H9 (cell line): ENCODE data around the gene TPP2. TPM values are rescaled to one million over a fixed set of nuclear protein-coding genes. Genes with fewer than 3 reads are reported as not detected.

Experiments
- DNase-seq: peaks from one replicate; pipeline ENCODE4 v3.0.0-alpha.2; 2017
- H2AFZ ChIP-seq: one replicate; pipeline ENCODE4 v1.6.1; 2013; ENCODE audit warnings: mild to moderate bottlenecking, low read length, control low read depth, moderate library complexity
- H2AK5ac ChIP-seq: 2 replicates; pipeline ENCODE4 v1.6.1; 2013; ENCODE audit warnings: low read length, control low read depth, mixed read lengths; ENCODE audit not compliant: insufficient read length
- H2BK120ac ChIP-seq: one replicate; pipeline ENCODE4 v1.6.1; 2013; ENCODE audit warnings: low read depth, mild to moderate bottlenecking, low read length, control low read depth, inconsistent platforms; ENCODE audit not compliant: poor library complexity, severe bottlenecking
- H2BK12ac ChIP-seq: 2 replicates; pipeline ENCODE4 v1.6.1; 2013; ENCODE audit warnings: low read length, control low read depth, mixed read lengths, low read depth; ENCODE audit not compliant: insufficient read length
- H2BK15ac ChIP-seq: 2 replicates; pipeline ENCODE4 v1.6.1; 2013; ENCODE audit warnings: low read depth, low read length, control low read depth
- H2BK20ac ChIP-seq: one replicate; pipeline ENCODE4 v1.6.1; 2013; ENCODE audit warnings: low read depth, mild to moderate bottlenecking, low read length, control low read depth, inconsistent platforms; ENCODE audit not compliant: poor library complexity, severe bottlenecking
- H2BK5ac ChIP-seq: 2 replicates; pipeline ENCODE4 v1.6.1; 2013; ENCODE audit warnings: low read length, control low read depth, mixed read lengths; ENCODE audit not compliant: insufficient read length
- H3K14ac ChIP-seq: 2 replicates; pipeline ENCODE4 v1.6.1; 2013; ENCODE audit warnings: low read length, control low read depth; ENCODE audit not compliant: insufficient read depth
- H3K18ac ChIP-seq: 2 replicates; pipeline ENCODE4 v1.6.1; 2013; ENCODE audit warnings: low read depth, mild to moderate bottlenecking, mixed read lengths, low read length, control low read depth; ENCODE audit not compliant: insufficient read length
- H3K23ac ChIP-seq: 2 replicates; pipeline ENCODE4 v1.6.1; 2013; ENCODE audit warnings: low read length, control low read depth, mixed read lengths, low read depth; ENCODE audit not compliant: insufficient read length
- H3K23me2 ChIP-seq: 2 replicates; pipeline ENCODE4 v1.6.1; 2013; ENCODE audit warnings: low read depth, mild to moderate bottlenecking, mixed read lengths, low read length, control low read depth; ENCODE audit not compliant: insufficient read length, poor library complexity, severe bottlenecking
- H3K27ac ChIP-seq: 2 replicates; pipeline ENCODE4 v1.5.1; 2013; ENCODE audit warnings: low read length, control low read depth, mixed read lengths, low read depth; ENCODE audit not compliant: insufficient read length
- H3K27me3 ChIP-seq: 2 replicates; pipeline ENCODE4 v1.6.1; 2013; ENCODE audit warnings: low read length, control low read depth, inconsistent platforms; ENCODE audit not compliant: insufficient read depth
- H3K4ac ChIP-seq: 2 replicates; pipeline ENCODE4 v1.6.1; 2013; ENCODE audit warnings: low read depth, mild to moderate bottlenecking, control low read depth, inconsistent platforms, low read length, moderate library complexity
- H3K4me1 ChIP-seq: 2 replicates; pipeline ENCODE4 v1.6.1; 2013; ENCODE audit warnings: low read length, control low read depth, inconsistent platforms; ENCODE audit not compliant: insufficient read depth
- H3K4me2 ChIP-seq: 2 replicates; pipeline ENCODE4 v1.6.1; 2013; ENCODE audit warnings: low read length, control low read depth, mixed read lengths; ENCODE audit not compliant: insufficient read length, insufficient read depth
- H3K56ac ChIP-seq: 2 replicates; pipeline ENCODE4 v1.6.1; 2013; ENCODE audit warnings: low read depth, mild to moderate bottlenecking, mixed read lengths, low read length, control low read depth; ENCODE audit not compliant: insufficient read length
- H3K79me1 ChIP-seq: 2 replicates; pipeline ENCODE4 v1.6.1; 2013; ENCODE audit warnings: low read depth, mild to moderate bottlenecking, moderate library complexity, low read length, control low read depth, inconsistent platforms; ENCODE audit not compliant: insufficient read depth, poor library complexity, severe bottlenecking
- H3K79me2 ChIP-seq: 2 replicates; pipeline ENCODE4 v1.6.1; 2013; ENCODE audit warnings: low read length, control low read depth, inconsistent platforms; ENCODE audit not compliant: insufficient read depth
- H3K9ac ChIP-seq: 2 replicates; pipeline ENCODE4 v1.6.1; 2013; ENCODE audit warnings: low read length, control low read depth, mixed read lengths; ENCODE audit not compliant: insufficient read length; ENCODE audit errors: extremely low read depth
- H3K9me3 ChIP-seq: one replicate; pipeline ENCODE4 v1.6.1; 2013; ENCODE audit warnings: low read depth, low read length, inconsistent platforms; ENCODE audit not compliant: control insufficient read depth
- H3T11ph ChIP-seq: one replicate; pipeline ENCODE4 v1.6.1; 2013; ENCODE audit warnings: mild to moderate bottlenecking, low read length, control low read depth, inconsistent platforms
- H4K20me1 ChIP-seq: one replicate; pipeline ENCODE4 v1.6.1; 2013; ENCODE audit not compliant: control insufficient read depth, insufficient read length, insufficient read depth
- H4K5ac ChIP-seq: 2 replicates; pipeline ENCODE4 v1.6.1; 2013; ENCODE audit warnings: low read depth, mild to moderate bottlenecking, mixed read lengths, low read length, control low read depth; ENCODE audit not compliant: insufficient read length
- H4K8ac ChIP-seq: replicated peaks from 2 replicates; pipeline ENCODE4 v1.6.1; 2013; ENCODE audit warnings: low read length, control low read depth, mixed read lengths, low read depth; ENCODE audit not compliant: insufficient read length
- H4K91ac ChIP-seq: 2 replicates; pipeline ENCODE4 v1.6.1; 2013; ENCODE audit warnings: low read depth, mild to moderate bottlenecking, moderate library complexity, mixed read lengths, low read length, control low read depth; ENCODE audit not compliant: insufficient read length
- H3K27ac Mint-ChIP-seq, 3 experiments: 2 replicates in 2 of 3; 3 replicates in 1 of 3; pipeline ENCODE4 v1.8.0; 2020 to 2021; ENCODE audit warnings: mixed read lengths in 3 of 3, mild to moderate bottlenecking in 1 of 3, moderate library complexity in 1 of 3
- H3K27me3 Mint-ChIP-seq: 2 replicates; pipeline ENCODE4 v1.8.0; 2021; ENCODE audit warnings: low read depth, mild to moderate bottlenecking, moderate library complexity, mixed read lengths
- H3K36me3 Mint-ChIP-seq, 3 experiments: 2 replicates in 2 of 3; 3 replicates in 1 of 3; pipeline ENCODE4 v1.8.0; 2020 to 2021; ENCODE audit warnings: low read depth in 3 of 3, mixed read lengths in 3 of 3; ENCODE audit not compliant: insufficient read depth in 1 of 3
- H3K4me1 Mint-ChIP-seq, 2 experiments: 2 replicates each; pipeline ENCODE4 v1.8.0; 2020; ENCODE audit warnings: mixed read lengths in 2 of 2
- H3K4me3 Mint-ChIP-seq, 2 experiments: 2 replicates in 1 of 2; 3 replicates in 1 of 2; pipeline ENCODE4 v1.8.0; 2020 to 2021; ENCODE audit warnings: mild to moderate bottlenecking in 2 of 2, mixed read lengths in 2 of 2, moderate library complexity in 1 of 2
- H3K9me3 Mint-ChIP-seq, 2 experiments: 2 replicates in 1 of 2; 3 replicates in 1 of 2; pipeline ENCODE4 v1.8.0; 2020; ENCODE audit warnings: mild to moderate bottlenecking in 2 of 2, mixed read lengths in 2 of 2, moderate library complexity in 1 of 2
- CTCF ChIP-seq: fragments of 200-600 bp; sonication (generic); conservative IDR thresholded peaks from 3 replicates; pipeline ENCODE4 v1.8.0; 2021; ENCODE audit warnings: antibody characterized with exemption, mild to moderate bottlenecking
- WGBS: extraction: QIAGEN DNeasy Blood & Tissue Kit; methylation state at CpG from one replicate; pipeline ENCODE4 v1.1.7; 2013; ENCODE audit warnings: missing lambda C conversion rate, low lambda C conversion rate, mixed read lengths; ENCODE audit not compliant: insufficient read length; ENCODE audit errors: extremely low coverage; 5-methylcytosine and 5-hydroxymethylcytosine counted together
- total RNA-seq: library from RNA; stranded (reverse); gene quantifications from 2 replicates; pipeline ENCODE4 v1.2.1, GENCODE V29; 2021

The TPP2 gene
- total RNA-seq, 1 experiment from 2014 or later: 63.5 TPM

DNA sequence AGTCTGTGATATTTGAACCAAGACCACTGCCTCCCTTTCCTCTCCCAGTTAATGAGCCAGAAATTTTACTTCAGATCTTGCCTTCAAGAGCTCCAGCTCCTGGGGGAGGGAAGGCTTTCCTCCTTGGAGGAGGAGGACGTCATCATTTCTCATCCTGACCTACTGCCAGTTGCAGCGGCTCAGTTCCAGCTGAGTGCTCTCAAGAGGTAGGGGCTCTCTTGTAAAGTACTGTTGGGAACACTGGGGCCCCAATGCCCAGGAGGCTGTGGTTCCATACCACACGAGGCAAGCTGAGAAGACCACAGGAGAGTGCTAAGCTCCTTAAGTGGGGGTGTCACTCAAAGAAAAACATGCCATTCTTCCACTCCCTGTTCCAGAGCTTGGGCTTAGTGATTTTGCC lies 61.9 kb downstream of the TPP2 start:
- Mint-ChIP-seq H3K36me3 (peaks cover 25 to 50% (median 43%) of the 10 kb centered on the region in 3 experiments), H3K4me3 (no peak overlapping the region), H3K4me1 (no peaks in the 10 kb centered on the region), H3K9me3 (no peaks in the 10 kb centered on the region), H3K27me3 (no peaks in the 10 kb centered on the region), H3K27ac (no peak overlapping the region; a peak in 1 of 7 replicates)
- H3K79me1 ChIP-seq: no peaks in the 10 kb centered on the region
- no peaks in the 10 kb centered on the region for H3K79me2 ChIP-seq
- no peak overlapping the region for H3T11ph ChIP-seq
- H3K4me1 ChIP-seq: no peaks in the 10 kb centered on the region
- no peak overlapping the region for H2BK20ac ChIP-seq
- no peak overlapping the region for H3K56ac ChIP-seq
- H4K8ac ChIP-seq: no peak overlapping the region
- H3K4me2 ChIP-seq: no peak overlapping the region
- no peak overlapping the region for H2BK120ac ChIP-seq
- no peak overlapping the region for H3K27ac ChIP-seq
- no peak for DNase-seq
- no peak overlapping the region for H2AK5ac ChIP-seq
- no peak overlapping the region for H3K9ac ChIP-seq
- no peak overlapping the region for H2BK12ac ChIP-seq
- H4K5ac ChIP-seq: no peak overlapping the region
- H2BK5ac ChIP-seq: no peak overlapping the region
- no peak overlapping the region for H4K91ac ChIP-seq
- no peak overlapping the region for H3K18ac ChIP-seq
- H3K27me3 ChIP-seq: no peaks in the 10 kb centered on the region
- H3K14ac ChIP-seq: no peak overlapping the region
- WGBS: no CpG with 5 or more reads among the region's 3 CpGs
- no peak overlapping the region for H3K4ac ChIP-seq
- TF ChIP-seq CTCF: no peak
- H3K9me3 ChIP-seq: no peaks in the 10 kb centered on the region
- no peak overlapping the region for H2BK15ac ChIP-seq
- H2AFZ ChIP-seq: no peak overlapping the region
- no peak overlapping the region for H3K23ac ChIP-seq
- H3K23me2 ChIP-seq: no peaks in the 10 kb centered on the region
- H4K20me1 ChIP-seq: no peaks in the 10 kb centered on the region
